Lower lobe of right lung (tissue), 2 donors: Measurements from ENCODE around the gene ITPR1. TPM values are rescaled to one million over a fixed set of nuclear protein-coding genes. Genes with fewer than 3 reads are reported as not detected.

ENCODE experiments used
- ATAC-seq, 2 donors: fragments of 200-7000 bp; cut with Tn5 transposase; one replicate each; pipeline ENCODE4 v1.9.1; 2020 to 2022; ENCODE audit warnings: mild to moderate bottlenecking in 2 of 2, moderate library complexity in 2 of 2
- DNase-seq: peaks from one replicate; pipeline ENCODE4 v3.0.0-alpha.2; 2020
- H3K27ac ChIP-seq: fragments of 200-600 bp; one replicate; pipeline ENCODE4 v1.8.0; 2022
- H3K27me3 ChIP-seq: fragments of 200-600 bp; one replicate; pipeline ENCODE4 v1.8.0; 2022; ENCODE audit warnings: low read depth
- H3K36me3 ChIP-seq: fragments of 200-600 bp; one replicate; pipeline ENCODE4 v1.8.0; 2022; ENCODE audit warnings: mild to moderate bottlenecking
- H3K4me1 ChIP-seq: fragments of 200-600 bp; one replicate; pipeline ENCODE4 v1.8.0; 2022
- H3K4me3 ChIP-seq: fragments of 200-600 bp; one replicate; pipeline ENCODE4 v1.8.0; 2022; ENCODE audit warnings: mild to moderate bottlenecking
- H3K9me3 ChIP-seq: fragments of 200-600 bp; one replicate; pipeline ENCODE4 v1.8.0; 2022
- CTCF ChIP-seq: fragments of 200-600 bp; IDR thresholded peaks from one replicate; pipeline ENCODE4 v1.8.0; 2022; ENCODE audit warnings: antibody characterized with exemption, mild to moderate bottlenecking
- intact Hi-C: fragments of 100-400 bp; cut with DNase I; formaldehyde crosslinking; loops from one replicate; pipeline ENCODE4 v1.11.0; 2022
- total RNA-seq: library from RNA; stranded (reverse); fragmentation: NEBNext Ultra II Directional; extraction: Animal tissue kit (Norgen Biotek cat#: 25700); gene quantifications from one replicate; pipeline ENCODE4 v1.2.1, GENCODE V29; 2021
- donor health status: DM: no; HTN: yes; CAD: no; lungs with severe emphysema.

Gene ITPR1
- total RNA-seq, 1 donor from 2014 or later: 69.1 TPM

- intact Hi-C loops: no loop called here
- Histone ChIP-seq H3K27me3 (no peaks in the 10 kb centered on the region), H3K9me3 (no peaks in the 10 kb centered on the region), H3K27ac (no peak overlapping the region), H3K4me1 (peaks cover under 1% of the 10 kb centered on the region), H3K4me3 (no peak overlapping the region), H3K36me3 (peaks cover 18% of the 10 kb centered on the region)
- no peak for DNase-seq
- ATAC-seq: no peak
- no peak for TF ChIP-seq CTCF
Observed at GRCh38 chr3:4765212-4765611, 272.1 kb downstream of the ITPR1 start.

GRCh38 chr3:4766263-4766662 is 273.1 kb downstream of the ITPR1 start:
- H3K27ac ChIP-seq: no peak overlapping the region
- peaks cover 9% of the 10 kb centered on the region for H3K4me1 ChIP-seq
- intact Hi-C loops: no loop called here
- H3K9me3 ChIP-seq: no peaks in the 10 kb centered on the region
- ATAC-seq (no peak), DNase-seq (no peak)
- peaks cover 18% of the 10 kb centered on the region for H3K36me3 ChIP-seq
- no peak overlapping the region for H3K4me3 ChIP-seq
- no peaks in the 10 kb centered on the region for H3K27me3 ChIP-seq
- no peak for TF ChIP-seq CTCF

- Histone ChIP-seq H3K36me3 (peaks cover 18% of the 10 kb centered on the region), H3K27ac (peak overlapping the region; percentile 26), H3K4me3 (no peak overlapping the region), H3K9me3 (no peaks in the 10 kb centered on the region), H3K27me3 (no peaks in the 10 kb centered on the region), H3K4me1 (peaks cover 15% of the 10 kb centered on the region)
- ATAC-seq (no peak), DNase-seq (no peak)
- TF ChIP-seq CTCF: no peak
- intact Hi-C loops: no loop called here
Observed at GRCh38 chr3:4766716-4767499, 273.8 kb downstream of the ITPR1 start.

- no peak for ATAC-seq
- TF ChIP-seq CTCF: no peak
- Histone ChIP-seq H3K4me1 (peaks cover 26% of the 10 kb centered on the region), H3K36me3 (peaks cover 18% of the 10 kb centered on the region), H3K4me3 (no peak overlapping the region), H3K27me3 (no peaks in the 10 kb centered on the region), H3K27ac (no peak overlapping the region), H3K9me3 (no peaks in the 10 kb centered on the region)
- no peak for DNase-seq
- intact Hi-C loops: no loop called here
Observed at GRCh38 chr3:4768021-4768420, 274.9 kb downstream of the ITPR1 start.

- Histone ChIP-seq H3K36me3 (peaks cover 18% of the 10 kb centered on the region), H3K4me3 (no peak overlapping the region), H3K27me3 (no peaks in the 10 kb centered on the region), H3K9me3 (no peaks in the 10 kb centered on the region), H3K27ac (no peak overlapping the region), H3K4me1 (peaks cover 31% of the 10 kb centered on the region)
- ATAC-seq (no peak), DNase-seq (no peak)
- TF ChIP-seq CTCF: no peak
- intact Hi-C loops: no loop called here
Observed at GRCh38 chr3:4768521-4768920, 275.4 kb downstream of the ITPR1 start.
